Motor neuron (in vitro differentiated cells): Measurements from ENCODE around the gene FXYD1. TPM values are rescaled to one million over a fixed set of nuclear protein-coding genes. Genes with fewer than 3 reads are reported as not detected.
A peak's percentile ranks its signal among the peaks of the same experiment; 100 is the strongest.
"Not testable (repeated sequence)": the region's sequence is repeated elsewhere in the genome, so short reads cannot be mapped to it uniquely, and the experiment has no call there.

Source experiments
- ATAC-seq, 8 experiments: fragments of 200-7000 bp; cut with Tn5 transposase; replicated peaks in 6 of 8; 2 replicates each; pipeline ENCODE4 v1.8.0; 2021; ENCODE audit warnings: mild to moderate bottlenecking in 8 of 8, moderate library complexity in 8 of 8
- H3K27ac ChIP-seq, 2 donors: fragments of 250-450 bp; sonication (Bioruptor Pico); 2 replicates each; pipeline ENCODE4 v1.9.0; 2021; ENCODE audit warnings: antibody characterized with exemption in 2 of 2, mild to moderate bottlenecking in 2 of 2, moderate library complexity in 1 of 2
- H3K4me1 ChIP-seq, 2 donors: fragments of 250-450 bp; sonication (Bioruptor Pico); replicated peaks in 1 of 2; 2 replicates each; pipeline ENCODE4 v1.6.1; 2021; ENCODE audit warnings: antibody characterized with exemption in 2 of 2, mild to moderate bottlenecking in 2 of 2, moderate library complexity in 1 of 2
- H3K4me3 ChIP-seq, 5 donors: fragments of 250-450 bp; sonication (Bioruptor Pico); 2 replicates each; pipeline ENCODE4 v1.9.0; 2021; ENCODE audit warnings: antibody characterized with exemption in 5 of 5, mild to moderate bottlenecking in 5 of 5, moderate library complexity in 4 of 5
- WGBS, 10 experiments: fragments of 450-650 bp; shearing (Covaris generic); methylation state at CpG; one replicate each; pipeline ENCODE4 v1.0.0; 2022; 5-methylcytosine and 5-hydroxymethylcytosine counted together
- in situ Hi-C, 9 experiments: fragments of 400-800 bp; cut with MboI; loops; one replicate each; pipeline ENCODE4 v1.15.0; 2021; ENCODE audit warnings: low sequenced_read_pairs in 9 of 9, low pct_unique_long_range_greater_than_20kb in 2 of 9; ENCODE audit not compliant: unreplicated experiment in 9 of 9
- total RNA-seq, 8 experiments: library from RNA; unstranded; fragments of 300-600 nt; gene quantifications; 2 replicates each; pipeline versions ENCODE4 v1.2.3 to v1.2.4, GENCODE V29; 2022

FXYD1 gene
- total RNA-seq, 8 experiments from 2014 or later = 1.2 to 10.7 (median 3.1) TPM

DNA sequence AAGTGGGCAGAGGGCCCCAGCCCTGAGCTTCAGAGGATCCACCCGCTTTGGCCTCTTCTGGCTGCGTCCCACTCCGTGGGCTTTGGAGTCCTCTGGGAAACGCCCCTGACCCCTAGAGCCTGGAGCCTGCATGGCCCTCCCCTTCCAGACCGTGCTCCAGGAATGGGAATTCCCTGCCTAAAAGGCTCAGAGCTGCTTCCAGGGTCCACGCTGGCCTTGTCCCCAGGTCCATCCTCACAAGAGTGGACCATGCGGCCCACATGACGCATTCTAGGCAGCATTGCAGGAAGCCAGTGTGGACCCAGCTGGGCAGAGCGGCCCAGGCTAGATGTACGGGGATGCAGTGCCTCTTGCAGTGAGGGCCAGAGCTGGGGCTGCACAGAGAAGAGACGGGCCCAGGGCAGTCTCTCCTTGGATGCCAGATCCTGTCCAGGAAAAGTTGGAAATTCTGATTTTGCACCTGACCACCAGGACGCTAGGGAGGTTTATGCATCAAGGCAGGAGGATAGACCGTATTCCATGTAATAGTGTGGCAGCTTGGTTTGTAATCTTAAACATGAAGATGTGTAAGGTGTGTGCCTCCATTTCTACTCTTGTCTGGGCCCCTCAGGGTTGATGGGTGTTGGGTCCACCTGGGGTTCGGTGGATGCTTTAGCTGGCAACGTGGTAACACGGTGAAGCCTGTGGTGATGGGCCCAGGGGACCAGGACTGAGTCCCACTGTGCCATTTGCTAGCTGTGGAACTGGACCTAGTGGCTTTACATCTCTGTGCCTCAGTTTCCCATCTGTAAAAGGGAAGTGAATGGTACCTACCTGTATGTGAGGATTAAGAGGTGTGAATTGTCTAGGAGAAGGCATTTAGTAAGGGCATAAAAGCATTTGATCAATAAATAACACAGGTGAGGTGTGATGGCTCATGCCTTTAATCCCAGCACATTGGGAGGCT, 37.8 kb upstream of the FXYD1 start:
- Histone ChIP-seq H3K27ac (no peak overlapping the region), H3K4me1 (no peaks in the 10 kb centered on the region), H3K4me3 (no peak overlapping the region)
- ATAC-seq = peak in 2 of 8 experiments; percentile 20 to 71
- in situ Hi-C loops = no loop called here
- 40 to 68% (median 51%) methylated on average over 1 to 9 of the region's 16 CpGs; no CpG with 5 or more reads in 4 of the 10 experiments for WGBS, 10 experiments

DNA sequence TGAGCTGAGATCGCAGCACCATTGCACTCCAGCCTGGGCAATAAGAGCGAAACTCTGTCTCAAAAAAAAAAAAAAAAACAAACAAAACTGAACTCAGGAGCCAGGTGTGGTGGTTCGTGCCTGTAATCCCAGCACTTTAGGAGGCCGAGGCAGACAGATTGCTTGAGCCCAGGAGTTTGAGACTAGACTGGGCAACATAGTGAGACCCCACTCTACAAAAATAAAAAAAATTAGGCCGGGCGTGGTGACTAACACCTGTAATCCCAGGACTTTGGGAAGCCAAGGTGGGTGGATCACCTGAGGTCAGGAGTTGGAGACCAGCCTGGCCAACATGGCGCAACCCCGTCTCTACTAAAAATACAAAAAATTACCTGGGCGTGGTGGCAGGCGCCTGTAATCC, 36.7 kb upstream of the FXYD1 start:
- H3K4me1 ChIP-seq, H3K27ac ChIP-seq, in situ Hi-C loops, ATAC-seq, H3K4me3 ChIP-seq: not testable (repeated sequence)
- 59 to 100% (median 89%) methylated on average over 2 to 6 of the region's 10 CpGs; no CpG with 5 or more reads in 2 of the 10 experiments for WGBS, 10 experiments

DNA sequence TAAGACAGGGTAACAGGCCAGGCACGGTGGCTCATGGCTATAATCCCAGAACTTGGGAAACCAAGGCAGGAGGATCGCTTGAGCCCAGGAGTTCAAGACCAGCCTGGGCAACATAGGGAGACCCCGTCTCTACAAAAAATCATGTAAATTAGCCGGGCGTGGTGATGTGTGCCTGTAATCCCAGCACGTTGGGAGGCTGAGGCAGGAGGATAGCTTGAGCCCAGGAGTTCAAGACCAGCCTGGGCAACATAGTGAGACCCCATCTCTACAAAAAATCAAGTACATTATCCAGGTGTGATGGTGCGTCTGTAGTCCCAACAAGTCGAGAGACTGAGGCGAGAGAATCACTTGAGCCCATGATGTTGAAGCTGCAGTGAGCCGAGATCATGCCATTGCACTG, 35.0 kb upstream of the FXYD1 start:
- WGBS, 10 experiments = 33 to 100% (median 73%) methylated on average over 1 to 8 of the region's 10 CpGs; no CpG with 5 or more reads in 3 of the 10 experiments
- in situ Hi-C loops, H3K27ac ChIP-seq, ATAC-seq, H3K4me3 ChIP-seq, H3K4me1 ChIP-seq: not testable (repeated sequence)

DNA sequence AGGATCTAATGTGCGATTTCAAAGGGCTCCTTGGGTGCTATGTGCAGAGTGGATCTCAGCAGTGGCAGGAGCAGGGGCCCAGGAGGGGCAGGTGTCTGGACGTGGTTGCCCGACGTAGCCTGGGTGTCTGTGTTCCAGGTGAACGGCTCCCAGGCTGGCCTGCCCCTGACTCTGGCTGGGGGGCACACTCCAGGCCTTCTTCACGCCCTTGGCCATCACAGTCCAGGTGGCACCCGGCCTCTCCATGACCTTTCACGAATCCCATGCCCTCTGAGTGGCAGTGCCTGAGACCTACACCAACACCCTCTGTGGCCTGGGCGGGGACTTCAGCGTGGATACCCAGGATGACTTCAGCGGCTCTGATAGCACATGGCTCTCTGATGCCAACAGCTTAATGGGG, 34.3 kb upstream of the FXYD1 start:
- no peaks in the 10 kb centered on the region for H3K4me1 ChIP-seq
- no peak for ATAC-seq

DNA sequence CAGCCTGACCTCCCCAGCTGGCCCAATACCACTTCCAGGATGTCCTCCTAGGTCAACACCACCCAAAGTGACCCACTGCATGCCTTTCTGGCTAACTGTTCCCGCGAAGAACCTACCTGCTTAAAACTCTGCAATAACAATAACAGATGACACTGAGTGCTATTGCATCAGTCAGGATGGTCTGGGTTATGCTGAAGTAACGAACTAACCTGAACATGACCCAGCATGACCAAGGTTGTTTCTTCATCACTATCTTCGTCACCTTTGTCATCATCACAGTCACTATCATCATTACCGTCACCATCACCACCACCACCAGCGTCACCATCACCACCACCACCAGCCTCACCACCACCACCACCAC, 33.6 kb upstream of the FXYD1 start:
- H3K4me3 ChIP-seq = no peak overlapping the region
- H3K4me1 ChIP-seq = no peaks in the 10 kb centered on the region
- in situ Hi-C loops = no loop called here
- WGBS, 10 experiments = 87 to 100% (median 92%) methylated on average over 1 to 5 of the region's 6 CpGs; no CpG with 5 or more reads in 3 of the 10 experiments
- ATAC-seq = no peak
- H3K27ac ChIP-seq = no peak overlapping the region

More for the DNA sequence above, 34.3 kb upstream of the FXYD1 start:
- 80 to 100% (median 84%) methylated on average over 1 to 6 of the region's 11 CpGs; no CpG with 5 or more reads in 5 of the 10 experiments for WGBS, 10 experiments
- Histone ChIP-seq H3K27ac (no peak overlapping the region), H3K4me3 (no peak overlapping the region)
- in situ Hi-C loops = no loop called here

DNA sequence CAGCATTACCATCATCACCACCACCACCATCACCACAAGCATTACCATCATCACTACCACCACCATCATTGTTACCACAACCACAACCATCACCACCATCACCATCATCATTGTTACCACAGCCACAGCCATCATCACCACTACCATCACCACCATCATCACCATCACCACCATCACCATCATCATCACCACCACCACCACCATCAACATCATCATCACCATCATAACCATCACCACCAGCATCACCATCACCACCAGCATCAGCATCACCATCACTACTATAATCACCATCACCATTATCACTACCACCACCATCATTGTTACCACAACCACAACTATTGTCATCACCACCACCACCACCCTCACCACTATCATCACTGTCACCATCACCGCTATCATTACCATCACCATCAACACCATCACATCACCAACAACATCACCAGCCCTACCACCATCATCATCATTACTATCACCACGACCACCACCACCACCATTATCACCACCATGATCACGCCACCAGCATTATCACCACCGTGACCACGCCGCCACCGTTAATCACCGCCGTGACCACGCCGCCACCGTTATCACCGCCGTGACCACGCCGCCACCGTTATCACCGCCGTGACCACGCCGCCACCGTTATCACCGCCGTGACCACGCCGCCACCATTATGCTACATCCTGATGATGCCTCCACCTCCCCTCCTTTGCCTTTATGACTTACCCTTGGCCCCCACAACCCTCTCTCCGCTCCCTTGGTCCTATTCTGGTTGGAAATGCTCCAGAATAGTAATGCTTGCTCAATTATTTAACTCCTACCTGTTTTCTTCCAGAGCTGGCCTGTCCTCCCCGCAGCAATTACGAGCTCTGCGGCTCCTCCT, 33.0 kb upstream of the FXYD1 start:
- in situ Hi-C loops = no loop called here
- no peak for ATAC-seq
- WGBS, 10 experiments = 77 to 98% (median 86%) methylated on average over 6 to 25 of the region's 30 CpGs; no CpG with 5 or more reads in 1 of the 10 experiments
- no peaks in the 10 kb centered on the region for H3K4me1 ChIP-seq
- H3K27ac ChIP-seq = no peak overlapping the region
- no peak overlapping the region for H3K4me3 ChIP-seq

DNA sequence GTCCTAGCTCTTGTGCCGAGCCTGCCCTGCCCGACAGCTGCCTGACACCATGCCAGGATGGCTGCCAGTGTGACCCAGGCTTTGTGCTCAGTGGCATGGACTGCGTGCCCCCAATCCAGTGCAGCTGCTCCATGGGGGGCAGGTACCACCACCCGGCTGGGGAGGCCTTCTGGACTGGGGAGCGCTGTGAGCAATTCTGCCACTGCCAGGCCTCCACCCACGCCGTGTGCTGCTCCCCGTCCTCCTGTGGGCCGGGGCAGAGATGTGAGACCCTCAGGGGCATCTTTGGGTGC, 32.4 kb upstream of the FXYD1 start:
- ATAC-seq = no peak
- H3K4me1 ChIP-seq = peaks cover 0 to 3% of the 10 kb centered on the region in 2 donors
- H3K4me3 ChIP-seq = no peak overlapping the region
- WGBS, 10 experiments = 76 to 100% (median 88%) methylated on average over 1 to 4 of the region's 9 CpGs; no CpG with 5 or more reads in 4 of the 10 experiments
- no peak overlapping the region for H3K27ac ChIP-seq
- in situ Hi-C loops = no loop called here

DNA sequence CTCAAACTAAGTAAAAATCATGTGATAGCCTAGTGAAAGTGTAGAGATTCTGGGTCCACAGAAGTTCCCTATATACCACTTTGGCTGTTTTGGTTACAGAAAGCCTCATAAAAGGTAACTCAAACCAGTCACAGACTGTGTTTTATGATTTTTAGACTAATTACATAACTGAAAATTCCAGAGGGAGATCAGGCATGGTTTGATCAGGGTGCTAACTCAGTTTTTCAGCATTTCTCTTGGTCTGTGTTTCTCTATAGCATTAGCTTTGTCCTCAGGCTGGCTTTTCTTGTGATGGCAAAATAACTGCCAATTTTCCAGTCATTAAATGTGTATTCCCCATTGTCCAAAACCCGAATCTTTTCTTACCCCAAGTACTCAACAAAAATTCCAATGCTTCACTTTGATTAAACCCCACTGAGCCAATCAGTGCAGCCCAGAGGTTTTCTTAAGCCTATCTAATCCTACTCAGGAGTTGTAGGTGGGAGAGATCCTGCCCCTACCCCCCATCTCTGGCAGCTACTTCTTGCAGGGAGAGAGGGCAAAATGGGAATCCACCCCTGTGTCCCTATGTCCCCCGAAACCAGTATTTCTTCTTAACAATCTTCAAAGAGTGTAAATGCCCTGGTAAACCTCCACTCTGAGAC, 31.6 kb upstream of the FXYD1 start:
- Histone ChIP-seq H3K27ac (no peak overlapping the region), H3K4me1 (peaks cover 0 to 3% of the 10 kb centered on the region in 2 donors), H3K4me3 (no peak overlapping the region)
- WGBS, 10 experiments = 75 to 100% (median 94%) methylated on average over 1 of the region's 2 CpGs; no CpG with 5 or more reads in 2 of the 10 experiments
- in situ Hi-C loops = no loop called here
- ATAC-seq = no peak

DNA sequence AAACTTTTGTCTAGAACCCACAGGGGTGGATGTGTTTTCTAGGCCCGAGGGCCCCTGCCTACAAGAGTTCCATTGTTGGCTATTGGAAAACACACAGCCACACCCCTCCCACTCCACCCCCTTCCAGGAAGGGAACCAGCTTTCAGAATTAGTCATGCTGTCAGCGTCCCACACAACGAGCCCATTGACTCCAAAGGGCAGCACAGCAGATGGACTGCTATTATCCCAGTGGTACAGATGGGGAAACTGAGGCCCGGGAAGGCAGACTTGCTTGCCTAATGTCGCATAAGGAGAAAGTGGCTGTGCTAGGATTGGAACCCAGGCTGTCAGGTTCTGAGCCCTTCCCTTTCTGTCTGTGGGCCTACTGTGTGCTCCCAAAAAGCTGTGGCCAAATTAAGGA, 31.1 kb upstream of the FXYD1 start:
- peak in 3 of 8 experiments; percentile 71 to 97 (median 96) for ATAC-seq

DNA sequence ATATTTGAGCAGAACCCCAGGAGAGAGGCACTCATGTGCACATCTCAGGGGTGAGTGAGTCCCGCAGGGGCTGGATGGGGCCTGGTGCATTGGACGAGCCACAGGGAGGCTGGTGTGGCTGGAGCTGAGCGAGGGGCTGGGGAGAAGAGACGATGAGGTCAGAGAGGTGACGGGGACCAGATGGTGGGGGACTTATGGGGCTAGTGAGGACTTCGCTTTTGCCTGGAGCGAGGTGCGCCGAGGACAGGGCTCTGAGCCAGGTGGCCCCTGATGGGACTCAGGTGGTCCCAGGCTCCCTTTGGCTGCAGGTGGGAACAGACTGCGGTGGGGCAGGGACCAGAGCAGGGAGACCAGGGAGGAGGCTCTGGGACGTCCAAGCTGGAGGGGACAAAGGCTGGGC, 29.9 kb upstream of the FXYD1 start:
- WGBS, 10 experiments = 88 to 100% methylated on average over 1 to 3 of the region's 11 CpGs; no CpG with 5 or more reads in 8 of the 10 experiments
- in situ Hi-C loops = no loop called here
- no peak overlapping the region for H3K27ac ChIP-seq
- no peak overlapping the region for H3K4me3 ChIP-seq
- peaks cover 0 to 3% of the 10 kb centered on the region in 2 donors for H3K4me1 ChIP-seq
- ATAC-seq = no peak

More for the DNA sequence above, 31.1 kb upstream of the FXYD1 start:
- Histone ChIP-seq H3K27ac (no peak overlapping the region), H3K4me3 (no peak overlapping the region), H3K4me1 (peaks cover 0 to 3% of the 10 kb centered on the region in 2 donors)
- 0 to 29% (median 24%) methylated on average over 1 to 4 of the region's 5 CpGs; no CpG with 5 or more reads in 6 of the 10 experiments for WGBS, 10 experiments
- in situ Hi-C loops = no loop called here

DNA sequence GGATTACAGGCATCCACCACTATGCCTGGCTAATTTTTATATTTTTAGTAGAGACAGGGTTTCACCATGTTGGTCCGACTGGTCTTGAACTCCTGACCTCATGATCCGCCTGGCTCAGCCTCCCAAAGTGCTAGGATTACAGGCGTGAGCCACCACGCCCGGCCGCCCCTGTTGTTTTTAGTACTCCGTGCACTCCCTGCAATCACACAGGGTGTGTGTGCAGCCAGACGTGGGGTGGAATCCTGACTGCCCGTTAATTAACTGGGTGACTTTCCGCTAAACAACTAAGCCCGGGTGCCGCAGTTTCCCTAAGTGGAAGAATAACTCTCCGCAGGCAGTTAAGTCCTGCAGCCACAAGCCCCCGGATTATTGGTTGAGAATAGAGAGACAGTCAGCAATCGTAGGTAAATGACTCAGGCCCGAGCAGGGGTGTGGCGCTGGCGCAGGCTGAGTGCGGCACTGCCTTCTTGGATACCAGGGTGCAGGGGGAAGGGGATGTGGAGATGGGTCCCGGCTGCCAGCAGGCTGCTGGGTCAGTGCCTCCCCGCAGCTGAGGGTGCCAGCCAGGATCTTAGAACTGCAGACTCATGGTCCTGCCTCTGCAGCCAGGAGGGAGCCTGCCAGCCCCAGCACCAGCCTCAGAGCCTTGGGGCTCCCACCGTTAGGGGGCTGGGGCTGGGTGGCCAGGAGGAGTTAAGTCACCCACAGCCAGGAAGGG, 29.1 kb upstream of the FXYD1 start:
- H3K27ac ChIP-seq = no peak overlapping the region
- H3K4me1 ChIP-seq = peaks cover 0 to 6% of the 10 kb centered on the region in 2 donors
- in situ Hi-C loops = no loop called here
- no peak overlapping the region for H3K4me3 ChIP-seq
- 40 to 92% (median 68%) methylated on average over 1 to 15 of the region's 22 CpGs; no CpG with 5 or more reads in 5 of the 10 experiments for WGBS, 10 experiments
- peak in 1 of 8 experiments; percentile 11 for ATAC-seq

DNA sequence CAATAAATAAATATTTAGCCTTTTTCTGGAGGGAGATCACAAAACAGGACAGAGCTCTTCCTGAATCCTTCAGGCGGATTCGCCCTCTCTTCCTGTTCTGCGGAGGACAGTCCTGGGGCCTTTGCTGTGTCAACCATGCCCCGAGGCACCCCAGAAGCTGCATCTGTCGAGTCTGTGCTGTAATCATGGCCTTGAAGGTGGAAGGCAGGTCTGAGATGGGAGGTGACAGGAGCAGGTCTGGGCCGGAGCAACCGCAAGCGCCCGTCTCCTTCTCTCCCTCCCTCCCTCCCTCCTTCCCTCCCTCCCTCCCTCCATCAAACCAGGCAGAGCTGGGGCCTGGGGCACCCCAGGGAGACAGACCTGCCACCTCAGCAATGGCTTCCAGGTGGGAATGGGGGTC, 27.6 kb upstream of the FXYD1 start:
- WGBS, 10 experiments = 57 to 100% (median 76%) methylated on average over 1 to 4 of the region's 9 CpGs; no CpG with 5 or more reads in 4 of the 10 experiments
- in situ Hi-C loops = no loop called here
- Histone ChIP-seq H3K27ac (no peak overlapping the region), H3K4me1 (peaks cover 5 to 16% of the 10 kb centered on the region in 2 donors), H3K4me3 (no peak overlapping the region)
- no peak for ATAC-seq
